Osteocyte (in vitro differentiated cells): ENCODE data around the gene SPON1. TPM values are rescaled to one million over a fixed set of nuclear protein-coding genes. Genes with fewer than 3 reads are reported as not detected.
"Not testable (repeated sequence)": the region's sequence is repeated elsewhere in the genome, so short reads cannot be mapped to it uniquely, and the experiment has no call there.

Experiments
- DNase-seq: peaks from one replicate; pipeline ENCODE4 v3.0.0; 2021; ENCODE audit warnings: mixed read lengths; ENCODE audit not compliant: unreplicated experiment; ENCODE audit errors: extremely low spot score
- H3K27ac Mint-ChIP-seq: one replicate; pipeline ENCODE4 v1.8.0; 2021; ENCODE audit warnings: mild to moderate bottlenecking, mixed read lengths; ENCODE audit not compliant: unreplicated experiment
- H3K27me3 Mint-ChIP-seq: one replicate; pipeline ENCODE4 v1.8.0; 2021; ENCODE audit warnings: mixed read lengths; ENCODE audit not compliant: unreplicated experiment
- H3K36me3 Mint-ChIP-seq: one replicate; pipeline ENCODE4 v1.8.0; 2021; ENCODE audit warnings: mixed read lengths; ENCODE audit not compliant: unreplicated experiment
- H3K4me1 Mint-ChIP-seq: one replicate; pipeline ENCODE4 v1.8.0; 2021; ENCODE audit warnings: mixed read lengths; ENCODE audit not compliant: unreplicated experiment
- H3K4me3 Mint-ChIP-seq: one replicate; pipeline ENCODE4 v1.8.0; 2021; ENCODE audit warnings: mild to moderate bottlenecking, moderate library complexity, mixed read lengths; ENCODE audit not compliant: unreplicated experiment
- H3K9me3 Mint-ChIP-seq: one replicate; pipeline ENCODE4 v1.8.0; 2021; ENCODE audit warnings: mixed read lengths; ENCODE audit not compliant: unreplicated experiment
- CTCF ChIP-seq: fragments of 200-600 bp; sonication (generic); IDR thresholded peaks from 2 replicates; pipeline ENCODE4 v1.5.0; 2021; ENCODE audit warnings: antibody characterized with exemption, mild to moderate bottlenecking, moderate library complexity
- total RNA-seq: library from RNA; stranded (reverse); gene quantifications from 2 replicates; pipeline ENCODE4 v1.2.1, GENCODE V29; 2021

The SPON1 gene
- total RNA-seq, 1 donor from 2014 or later = 0.05 TPM

DNA sequence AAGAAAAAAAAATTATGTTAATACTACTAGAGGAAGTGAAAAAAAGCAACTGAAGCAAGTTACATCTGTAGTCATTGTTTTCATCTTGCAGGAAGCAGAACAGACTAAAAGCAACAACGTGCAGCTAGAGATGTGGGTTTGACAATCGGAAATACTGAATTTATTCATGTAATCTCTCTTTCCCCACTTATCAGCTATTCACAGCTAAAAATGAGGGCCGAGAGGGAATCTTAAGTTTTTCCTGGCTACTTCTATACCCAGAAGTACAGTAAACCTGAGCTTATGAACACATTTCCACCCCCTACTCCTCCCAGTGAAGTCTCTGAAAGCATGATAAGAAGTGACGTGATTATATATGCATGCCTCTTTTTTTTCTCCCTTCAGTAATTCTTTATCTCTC lies 116.5 kb downstream of the SPON1 start:
- TF ChIP-seq CTCF = no peak
- Mint-ChIP-seq H3K36me3 (no peaks in the 10 kb centered on the region), H3K27ac (no peak overlapping the region), H3K4me1 (no peaks in the 10 kb centered on the region), H3K9me3 (no peaks in the 10 kb centered on the region), H3K4me3 (no peak overlapping the region), H3K27me3 (peaks cover 3% of the 10 kb centered on the region)
- DNase-seq = no peak

GRCh38 chr11:14079797-14080196 lies 117.3 kb downstream of the SPON1 start:
- no peak overlapping the region for H3K4me3 Mint-ChIP-seq
- no peaks in the 10 kb centered on the region for H3K4me1 Mint-ChIP-seq
- DNase-seq = no peak
- TF ChIP-seq CTCF = no peak
- no peak overlapping the region for H3K27ac Mint-ChIP-seq
- H3K27me3 Mint-ChIP-seq = peaks cover 5% of the 10 kb centered on the region
- H3K9me3 Mint-ChIP-seq = no peaks in the 10 kb centered on the region
- H3K36me3 Mint-ChIP-seq = no peaks in the 10 kb centered on the region

DNA sequence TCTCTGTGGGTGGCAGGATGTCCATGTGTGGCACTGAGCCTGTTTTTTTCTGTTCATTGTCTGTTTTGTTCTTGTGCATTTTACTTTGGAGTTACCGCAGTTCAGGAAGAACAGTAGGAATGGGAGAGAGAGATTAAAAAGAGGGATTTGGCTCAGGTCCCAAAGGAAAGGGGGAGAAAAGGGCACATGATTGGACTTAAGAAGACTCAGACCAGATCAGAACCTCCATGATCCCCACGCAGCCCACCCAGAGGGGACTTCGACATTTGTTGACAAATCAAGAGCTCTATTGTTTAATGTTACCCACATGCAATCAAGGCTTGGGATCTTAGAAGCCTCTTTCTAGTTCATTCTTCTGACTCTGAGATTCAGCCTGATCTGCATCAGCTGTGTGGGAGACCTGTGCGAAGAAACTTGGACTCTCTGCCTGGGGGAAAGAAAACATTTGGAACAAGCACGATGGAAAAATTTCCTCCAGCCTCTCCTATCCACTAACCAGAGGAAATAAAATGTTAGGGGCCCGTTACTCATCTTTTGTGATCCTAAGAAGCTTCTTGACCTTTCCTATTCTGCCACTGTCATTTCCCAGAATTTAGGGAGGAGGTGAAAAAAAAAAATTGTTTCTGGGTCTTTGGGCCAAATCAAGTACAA lies 119.2 kb downstream of the SPON1 start:
- no peaks in the 10 kb centered on the region for H3K4me1 Mint-ChIP-seq
- TF ChIP-seq CTCF = no peak
- H3K9me3 Mint-ChIP-seq = no peaks in the 10 kb centered on the region
- H3K27ac Mint-ChIP-seq = no peak overlapping the region
- H3K36me3 Mint-ChIP-seq = no peaks in the 10 kb centered on the region
- no peak overlapping the region for H3K4me3 Mint-ChIP-seq
- H3K27me3 Mint-ChIP-seq = peaks cover 8% of the 10 kb centered on the region
- no peak for DNase-seq

DNA sequence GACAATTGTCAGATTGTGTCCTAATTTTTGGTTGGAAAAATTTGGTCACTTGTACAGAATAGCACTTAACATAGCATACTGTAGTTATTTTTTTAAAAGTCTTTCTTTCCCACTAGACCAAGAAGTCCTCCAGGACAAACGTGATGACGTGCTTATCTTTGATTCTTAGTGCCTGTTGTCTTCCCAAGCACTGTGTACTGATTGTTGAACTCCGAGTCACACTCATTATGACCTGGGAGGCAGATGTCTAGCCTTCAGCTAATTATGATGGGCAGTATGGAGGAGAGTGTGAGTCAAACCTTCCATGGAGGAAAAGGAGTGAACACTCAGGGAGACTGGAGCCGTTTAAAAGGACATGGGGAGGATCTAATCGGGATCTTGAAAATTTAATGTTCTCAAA lies 119.8 kb downstream of the SPON1 start:
- no peaks in the 10 kb centered on the region for H3K36me3 Mint-ChIP-seq
- no peak for DNase-seq
- no peaks in the 10 kb centered on the region for H3K4me1 Mint-ChIP-seq
- no peak overlapping the region for H3K27ac Mint-ChIP-seq
- no peaks in the 10 kb centered on the region for H3K9me3 Mint-ChIP-seq
- no peak overlapping the region for H3K4me3 Mint-ChIP-seq
- peaks cover 14% of the 10 kb centered on the region for H3K27me3 Mint-ChIP-seq
- TF ChIP-seq CTCF = no peak

- H3K36me3 Mint-ChIP-seq, DNase-seq, H3K27ac Mint-ChIP-seq, H3K9me3 Mint-ChIP-seq, H3K4me1 Mint-ChIP-seq, H3K4me3 Mint-ChIP-seq: not testable (repeated sequence)
- peaks cover 24% of the 10 kb centered on the region for H3K27me3 Mint-ChIP-seq
Observed at GRCh38 chr11:14088861-14089260, 126.3 kb downstream of the SPON1 start.
